HEK293 (cell line): ENCODE measurements around the gene ORAI2.

ENCODE experiments used
- CTCF ChIA-PET: fragments of 350-600 bp; formaldehyde crosslinking; extraction: SDS; loops from one replicate; lab custom pipeline; 2021; ENCODE audit warnings: antibody characterized with exemption; lab: Yijun Ruan, JAX
- POLR2A ChIA-PET: fragments of 300-600 bp; formaldehyde crosslinking; extraction: SDS; loops from one replicate; lab custom pipeline; 2020; ENCODE audit warnings: antibody characterized with exemption, inconsistent platforms; lab: Yijun Ruan, JAX
- H3K27ac ChIP-seq: fragments of 200-500 bp; sonication (Bioruptor generic); 2 replicates; pipeline ENCODE4 v1.5.1; 2014; ENCODE audit warnings: low read depth, low read length, control low read depth, inconsistent platforms; ENCODE audit errors: extremely low read depth
- H3K36me3 ChIP-seq, 2 experiments: fragments of 200-500 bp in 1 of 2; sonication (Bioruptor generic) in 1 of 2; 1 replicate in 1 of 2; 2 replicates in 1 of 2; pipeline ENCODE4 v1.5.1; 2014 to 2017; ENCODE audit warnings: inconsistent platforms in 2 of 2, low read length in 2 of 2; ENCODE audit not compliant: control insufficient read depth in 2 of 2, insufficient read depth in 1 of 2
- H3K4me1 ChIP-seq: fragments of 200-500 bp; sonication (Bioruptor generic); 2 replicates; pipeline ENCODE4 v1.5.1; 2014; ENCODE audit warnings: mild to moderate bottlenecking, low read length, inconsistent platforms; ENCODE audit not compliant: control insufficient read depth, insufficient read depth
- H3K4me3 ChIP-seq: 2 replicates; pipeline ENCODE4 v1.5.1; 2011; ENCODE audit warnings: low read depth, mild to moderate bottlenecking, control low read depth, low read length, moderate library complexity
- H3K9me3 ChIP-seq: fragments of 200-500 bp; sonication (Bioruptor generic); 2 replicates; pipeline ENCODE4 v1.5.1; 2014; ENCODE audit warnings: low read depth, low read length, inconsistent platforms; ENCODE audit not compliant: control insufficient read depth, insufficient read depth
- FEZF1 ChIP-seq: fragments of 450-650 bp; formaldehyde crosslinking; IDR thresholded peaks from 2 replicates; pipeline ENCODE4 v1.5.1; 2016; ENCODE audit warnings: missing biosample characterization, missing genetic modification characterization
- GLI2 ChIP-seq: fragments of 450-650 bp; formaldehyde crosslinking; IDR thresholded peaks from 2 replicates; pipeline ENCODE4; 2017; ENCODE audit warnings: missing biosample characterization, missing genetic modification characterization, low read depth, borderline replicate concordance
- GLI4 ChIP-seq: fragments of 450-650 bp; formaldehyde crosslinking; IDR thresholded peaks from 2 replicates; pipeline ENCODE4 v1.5.1; 2016; ENCODE audit warnings: missing biosample characterization, missing genetic modification characterization
- HIC1 ChIP-seq: fragments of 450-650 bp; formaldehyde crosslinking; IDR thresholded peaks from 2 replicates; pipeline ENCODE4 v1.5.1; 2016; ENCODE audit warnings: missing biosample characterization, missing genetic modification characterization
- MZF1 ChIP-seq: fragments of 450-650 bp; formaldehyde crosslinking; IDR thresholded peaks from 2 replicates; pipeline ENCODE4 v1.5.1; 2017; ENCODE audit warnings: missing biosample characterization, missing genetic modification characterization, borderline replicate concordance
- PRDM1 ChIP-seq: fragments of 450-650 bp; formaldehyde crosslinking; IDR thresholded peaks from 2 replicates; pipeline ENCODE4; 2016; ENCODE audit warnings: missing biosample characterization, missing genetic modification characterization
- SP2 ChIP-seq: fragments of 450-650 bp; formaldehyde crosslinking; IDR thresholded peaks from 2 replicates; pipeline ENCODE4 v1.5.1; 2016; ENCODE audit warnings: missing biosample characterization, missing genetic modification characterization
- SP7 ChIP-seq: fragments of 450-650 bp; formaldehyde crosslinking; IDR thresholded peaks from 2 replicates; pipeline ENCODE4 v1.5.1; 2016; ENCODE audit warnings: missing biosample characterization, missing genetic modification characterization
- YY2 ChIP-seq: fragments of 450-650 bp; formaldehyde crosslinking; IDR thresholded peaks from 2 replicates; pipeline ENCODE4 v1.5.1; 2016; ENCODE audit warnings: missing biosample characterization, missing genetic modification characterization
- ZBTB17 ChIP-seq: fragments of 450-650 bp; formaldehyde crosslinking; IDR thresholded peaks from 2 replicates; pipeline ENCODE4 v1.5.1; 2016; ENCODE audit warnings: missing biosample characterization, missing genetic modification characterization
- ZBTB6 ChIP-seq: fragments of 450-650 bp; formaldehyde crosslinking; IDR thresholded peaks from 2 replicates; pipeline ENCODE4 v1.5.1; 2017; ENCODE audit warnings: missing biosample characterization, missing genetic modification characterization
- ZNF18 ChIP-seq: fragments of 450-650 bp; formaldehyde crosslinking; IDR thresholded peaks from 2 replicates; pipeline ENCODE4 v1.5.1; 2016; ENCODE audit warnings: missing biosample characterization, missing genetic modification characterization
- ZNF239 ChIP-seq: fragments of 450-650 bp; formaldehyde crosslinking; IDR thresholded peaks from 2 replicates; pipeline ENCODE4 v1.5.1; 2016; ENCODE audit warnings: missing biosample characterization, missing genetic modification characterization
- ZNF404 ChIP-seq: fragments of 450-650 bp; formaldehyde crosslinking; IDR thresholded peaks from 2 replicates; pipeline ENCODE4 v1.5.1; 2017; ENCODE audit warnings: missing biosample characterization, missing genetic modification characterization
- ZNF423 ChIP-seq: fragments of 450-650 bp; formaldehyde crosslinking; IDR thresholded peaks from 2 replicates; pipeline ENCODE4 v1.5.1; 2016; ENCODE audit warnings: missing biosample characterization, missing genetic modification characterization
- ZNF433 ChIP-seq: fragments of 450-650 bp; formaldehyde crosslinking; IDR thresholded peaks from 2 replicates; pipeline ENCODE4 v1.5.1; 2016; ENCODE audit warnings: missing biosample characterization, missing genetic modification characterization, low read depth
- ZNF48 ChIP-seq: fragments of 450-650 bp; formaldehyde crosslinking; IDR thresholded peaks from 2 replicates; pipeline ENCODE4 v1.5.1; 2016; ENCODE audit warnings: missing biosample characterization, missing genetic modification characterization
- ZNF513 ChIP-seq: fragments of 450-650 bp; IDR thresholded peaks from 2 replicates; pipeline ENCODE4 v1.5.1; 2018; ENCODE audit warnings: missing biosample characterization, missing genetic modification characterization
- ZNF610 ChIP-seq: fragments of 450-650 bp; formaldehyde crosslinking; IDR thresholded peaks from 2 replicates; pipeline ENCODE4 v1.5.1; 2016; ENCODE audit warnings: missing biosample characterization, missing genetic modification characterization, borderline replicate concordance
- ZNF623 ChIP-seq: fragments of 450-650 bp; formaldehyde crosslinking; IDR thresholded peaks from 2 replicates; pipeline ENCODE4 v1.5.1; 2016; ENCODE audit warnings: missing biosample characterization, missing genetic modification characterization
- ZNF629 ChIP-seq: fragments of 450-650 bp; formaldehyde crosslinking; IDR thresholded peaks from 2 replicates; pipeline ENCODE4 v1.5.1; 2017; ENCODE audit warnings: missing biosample characterization, missing genetic modification characterization
- ZNF692 ChIP-seq: fragments of 450-650 bp; formaldehyde crosslinking; IDR thresholded peaks from 2 replicates; pipeline ENCODE4 v1.5.1; 2016; ENCODE audit warnings: missing biosample characterization, missing genetic modification characterization
- ZNF747 ChIP-seq: fragments of 450-650 bp; formaldehyde crosslinking; IDR thresholded peaks from 2 replicates; pipeline ENCODE4 v1.5.1; 2016; ENCODE audit warnings: missing biosample characterization, missing genetic modification characterization
- ZNF837 ChIP-seq: fragments of 450-650 bp; formaldehyde crosslinking; IDR thresholded peaks from 2 replicates; pipeline ENCODE4 v1.5.1; 2016; ENCODE audit warnings: missing biosample characterization, missing genetic modification characterization
- ZSCAN30 ChIP-seq: fragments of 450-650 bp; IDR thresholded peaks from 2 replicates; pipeline ENCODE4 v1.5.1; 2018; ENCODE audit warnings: missing biosample characterization, mild to moderate bottlenecking, missing genetic modification characterization, moderate library complexity

Gene ORAI2

GRCh38 chr7:102463841-102464576 is 30.6 kb downstream of the ORAI2 start (continued):
- TF ChIP-seq ZBTB17 (tag by site-specific recombination) (peak; percentile 99), ZSCAN30 (tag by site-specific recombination) (no peak), ZNF48 (tag by site-specific recombination) (no peak), ZNF404 (tag by site-specific recombination) (no peak), GLI4 (tag by site-specific recombination) (no peak), ZNF837 (0 out of 2 replicates have a peak, but pooled peaks have one; percentile 44), ZNF692 (tag by site-specific recombination) (no peak), MZF1 (tag by site-specific recombination) (0 out of 2 replicates have a peak, but pooled peaks have one; percentile 29), ZBTB6 (tag by site-specific recombination) (peak; percentile 98), ZNF423 (peak; percentile 37; the same call in 1 of the 2 replicates), ZNF239 (0 out of 2 replicates have a peak, but pooled peaks have one; percentile 28), GLI2 (tag by site-specific recombination) (no peak), ZNF629 (tag by site-specific recombination) (no peak)
- TF ChIP-seq, all 188 proteins: peak for 9

- H3K4me3 ChIP-seq: peak within 1 kb of the TSS; percentile 76
- ChIA-PET CTCF (interaction anchor here (0.7 to 1.6 kb wide), 5 partner anchors 29 to 237 kb away, joined by 3 to 7 read pairs (median 3); no protein-coding TSS in a partner anchor), POLR2A (interaction anchor here (1.0 to 1.6 kb wide), 2 partner anchors 8 to 69 kb away, joined by 3 to 10 read pairs; partner anchors contain the start of gene PRKRIP1)
- peaks cover 0 to 24% of the 10 kb centered on the region in 2 experiments; a peak in 2 of 3 replicates for H3K36me3 ChIP-seq
- H3K9me3 ChIP-seq: no peaks in the 10 kb centered on the region
- H3K4me1 ChIP-seq: no peaks in the 10 kb centered on the region; the same call in 1 of the 2 replicates
- peak within 1 kb of the TSS; percentile 60 for H3K27ac ChIP-seq
- TF ChIP-seq ZNF18 (no peak), YY2 (tag by site-specific recombination) (peak; percentile 86), ZNF692 (tag by site-specific recombination) (peak; percentile 69), HIC1 (peak; percentile 74), ZNF513 (no peak), ZNF48 (tag by site-specific recombination) (no peak), PRDM1 (tag by site-specific recombination) (no peak), SP7 (tag by site-specific recombination) (0 out of 2 replicates have a peak, but pooled peaks have one; percentile 43), ZNF433 (tag by site-specific recombination) (no peak), FEZF1 (tag by site-specific recombination) (no peak), ZNF747 (tag by site-specific recombination) (no peak), ZNF623 (tag by site-specific recombination) (no peak), SP2 (peak; percentile 72), ZNF610 (tag by site-specific recombination) (0 out of 2 replicates have a peak, but pooled peaks have one; percentile 38)
These were observed 31.4 kb downstream of the ORAI2 start, which contains the start of the genes ALKBH4 and LRWD1 for GRCh38 chr7:102464577-102465280. TSS of gene ALKBH4 (minus strand) at chr7:102464863. CDS start at chr7:102464836, 27 bp downstream. TSS of gene LRWD1 (plus strand) at chr7:102464984. CDS start at chr7:102465081, 97 bp downstream.
